ENCODE results near the gene ACP2.

Gene ACP2, protein sequence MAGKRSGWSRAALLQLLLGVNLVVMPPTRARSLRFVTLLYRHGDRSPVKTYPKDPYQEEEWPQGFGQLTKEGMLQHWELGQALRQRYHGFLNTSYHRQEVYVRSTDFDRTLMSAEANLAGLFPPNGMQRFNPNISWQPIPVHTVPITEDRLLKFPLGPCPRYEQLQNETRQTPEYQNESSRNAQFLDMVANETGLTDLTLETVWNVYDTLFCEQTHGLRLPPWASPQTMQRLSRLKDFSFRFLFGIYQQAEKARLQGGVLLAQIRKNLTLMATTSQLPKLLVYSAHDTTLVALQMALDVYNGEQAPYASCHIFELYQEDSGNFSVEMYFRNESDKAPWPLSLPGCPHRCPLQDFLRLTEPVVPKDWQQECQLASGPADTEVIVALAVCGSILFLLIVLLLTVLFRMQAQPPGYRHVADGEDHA

DNA sequence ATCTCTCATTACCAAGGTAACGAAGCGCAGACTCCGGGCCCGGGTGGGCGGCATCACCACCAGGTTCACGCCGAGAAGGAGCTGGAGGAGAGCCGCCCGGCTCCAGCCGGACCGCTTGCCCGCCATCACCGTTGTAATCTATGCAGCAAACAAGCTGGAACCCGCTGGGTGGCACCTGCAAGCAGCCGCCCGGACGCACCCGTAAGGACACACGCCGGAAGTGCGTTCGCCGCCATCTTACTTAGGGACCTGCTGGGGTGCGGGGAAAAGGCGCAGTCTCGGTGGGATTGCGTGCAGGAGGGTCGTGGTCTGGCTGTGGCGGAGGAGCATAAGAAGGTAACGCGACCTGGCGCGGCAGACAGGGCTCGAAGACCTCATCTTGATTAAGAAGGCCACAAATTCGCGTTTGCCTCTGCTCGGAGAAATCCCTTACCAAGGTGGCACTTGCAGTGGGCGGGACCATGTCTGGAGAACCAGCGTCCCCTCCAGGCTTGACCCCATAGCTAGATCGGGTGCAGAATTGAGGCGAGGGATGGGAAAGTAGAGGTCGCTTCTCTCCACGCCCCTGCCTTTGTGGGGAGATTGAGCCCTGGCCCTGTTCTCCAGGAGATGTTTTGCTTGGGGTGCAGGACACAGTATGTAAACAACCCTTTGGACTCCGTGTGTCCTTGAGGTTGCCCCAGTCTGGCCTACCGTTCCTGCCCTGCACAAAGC is at the start of gene ACP2:
Gene ACP2 (minus strand): TSS at position 151 of the 714 bp plus-strand sequence. CDS start 25 bp downstream, at position 126.
- DNase-seq (ENCODE audit: low read depth in 2 of 2), result peak; percentile 82

DNA sequence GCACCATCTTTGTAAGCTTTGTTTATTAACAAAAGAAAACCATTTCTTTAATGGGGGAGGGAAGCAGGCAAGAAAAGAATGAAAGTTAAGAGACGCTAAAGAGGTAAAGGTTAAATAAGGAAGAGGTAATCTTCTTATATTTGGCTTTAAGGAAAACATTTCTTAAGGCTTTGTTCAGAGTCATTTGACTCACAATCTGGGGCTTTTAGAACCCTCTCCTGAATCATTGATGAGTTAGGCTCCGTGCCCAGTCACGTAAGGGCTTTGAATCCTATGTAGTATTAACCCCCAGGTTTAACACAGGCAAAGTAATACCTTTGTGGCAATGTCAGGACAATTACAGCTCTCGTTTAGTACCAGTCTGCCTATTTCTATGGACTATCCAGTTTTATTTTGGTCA is 47.4 kb upstream of the ACP2 start:
- DNase-seq (ENCODE audit: low read depth in 2 of 2), result no peak

DNA sequence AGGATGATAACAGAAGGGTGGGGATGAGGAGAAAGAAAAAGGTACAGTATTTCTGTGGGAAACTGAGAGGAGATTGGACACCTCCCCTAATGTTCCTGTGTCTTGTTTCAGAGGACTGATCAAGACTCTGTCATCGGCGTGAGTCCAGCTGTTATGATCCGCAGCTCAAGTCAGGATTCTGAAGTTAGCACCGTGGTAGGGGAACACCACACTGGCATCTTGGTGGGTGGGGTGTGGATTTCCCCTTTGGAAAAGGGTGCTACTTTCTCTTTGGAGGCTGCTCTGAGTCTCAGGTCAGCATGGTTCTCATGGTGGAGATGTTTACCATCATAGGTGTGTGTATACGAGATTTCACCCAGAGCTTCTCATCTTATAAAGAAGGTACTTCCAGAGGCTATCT is 46.8 kb upstream of the ACP2 start:
- DNase-seq (ENCODE audit: low read depth in 2 of 2), result no peak

DNA sequence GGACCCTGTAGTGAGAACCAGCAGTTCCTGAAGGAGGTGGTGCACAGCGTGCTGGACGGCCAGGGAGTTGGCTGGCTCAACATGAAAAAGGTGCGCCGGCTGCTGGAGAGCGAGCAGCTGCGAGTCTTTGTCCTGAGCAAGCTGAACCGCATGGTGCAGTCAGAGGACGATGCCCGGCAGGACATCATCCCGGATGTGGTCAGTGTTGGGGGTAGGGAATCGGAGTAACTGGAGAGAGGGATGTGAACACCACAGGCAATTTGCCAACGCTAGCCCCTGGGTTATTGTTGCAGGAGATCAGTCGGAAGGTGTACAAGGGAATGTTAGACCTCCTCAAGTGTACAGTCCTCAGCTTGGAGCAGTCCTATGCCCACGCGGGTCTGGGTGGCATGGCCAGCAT is 41.2 kb upstream of the ACP2 start:
- no peak for DNase-seq (ENCODE audit: low read depth in 2 of 2)

DNA sequence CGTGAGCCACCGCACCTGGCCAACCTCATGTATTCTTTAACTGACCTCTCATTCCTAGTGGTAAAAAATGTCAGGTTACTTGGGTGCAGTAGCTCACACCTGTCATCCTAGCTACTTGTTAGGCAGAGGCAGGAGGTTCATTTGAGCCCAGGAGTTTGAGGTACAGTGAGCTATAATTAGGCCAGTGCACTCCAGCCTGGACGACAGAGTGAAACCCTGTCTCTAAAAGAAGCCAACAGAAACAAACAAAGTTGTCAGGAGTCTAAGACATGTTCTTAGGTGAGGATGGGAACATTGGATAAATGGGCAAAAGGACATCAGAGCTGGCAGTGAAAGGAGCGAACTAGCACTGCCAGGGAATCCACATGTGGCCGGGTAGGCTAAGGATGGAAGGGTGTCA is 39.5 kb upstream of the ACP2 start:
- no peak for DNase-seq (ENCODE audit: low read depth in 2 of 2)

DNA sequence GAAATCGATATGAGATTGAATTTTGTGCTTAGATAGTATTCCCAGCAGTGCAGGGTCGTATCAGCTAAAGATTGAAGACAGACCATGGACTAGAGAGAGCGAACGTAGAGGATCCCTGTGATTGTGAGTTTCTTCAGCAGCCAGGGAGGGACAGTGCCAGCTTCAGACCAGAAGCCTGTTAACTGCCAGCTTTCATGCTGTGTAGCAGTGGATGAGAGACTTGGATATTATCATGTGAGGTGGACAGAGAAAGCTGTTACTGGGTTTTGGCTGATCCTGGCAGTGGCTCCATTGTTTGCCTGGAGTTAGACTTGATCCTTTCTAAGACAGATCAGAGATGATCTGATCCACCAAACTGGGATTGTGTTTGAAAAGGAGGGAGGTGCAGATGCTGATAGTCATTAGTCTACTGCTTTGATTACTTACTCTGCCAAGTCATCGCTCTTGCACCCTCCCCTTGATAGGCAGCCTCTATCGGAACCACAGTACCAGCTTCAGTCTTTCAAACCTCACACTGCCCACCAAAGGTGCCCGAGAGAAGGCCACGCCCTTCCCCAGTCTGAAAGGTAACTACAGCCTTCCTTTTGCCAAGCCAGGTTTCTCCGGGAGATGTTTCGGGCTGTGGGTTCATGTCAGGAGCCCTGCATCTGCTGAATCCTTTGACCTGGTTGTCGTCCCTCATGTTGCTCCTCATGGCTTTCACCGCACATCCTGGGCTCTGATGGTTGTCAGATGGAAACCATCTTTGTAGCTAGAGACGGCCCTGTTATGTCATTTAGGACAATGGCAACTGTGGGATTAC is 37.6 kb upstream of the ACP2 start:
- no peak for DNase-seq (ENCODE audit: low read depth in 2 of 2)

DNA sequence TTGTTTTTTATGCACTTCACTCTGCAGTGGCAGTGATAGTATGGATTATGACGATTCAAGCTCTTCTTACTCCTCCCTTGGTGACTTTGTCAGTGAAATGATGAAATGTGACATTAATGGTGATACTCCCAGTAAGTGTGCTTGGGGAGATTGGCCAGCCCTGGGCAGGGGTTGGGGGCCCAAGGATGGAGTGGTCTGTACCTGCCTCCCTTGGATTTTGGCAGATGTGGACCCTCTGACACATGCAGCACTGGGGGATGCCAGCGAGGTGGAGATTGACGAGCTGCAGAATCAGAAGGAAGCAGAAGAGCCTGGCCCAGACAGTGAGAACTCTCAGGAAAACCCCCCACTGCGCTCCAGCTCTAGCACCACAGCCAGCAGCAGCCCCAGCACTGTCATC is 35.5 kb upstream of the ACP2 start:
- no peak for DNase-seq (ENCODE audit: low read depth in 2 of 2)

DNA sequence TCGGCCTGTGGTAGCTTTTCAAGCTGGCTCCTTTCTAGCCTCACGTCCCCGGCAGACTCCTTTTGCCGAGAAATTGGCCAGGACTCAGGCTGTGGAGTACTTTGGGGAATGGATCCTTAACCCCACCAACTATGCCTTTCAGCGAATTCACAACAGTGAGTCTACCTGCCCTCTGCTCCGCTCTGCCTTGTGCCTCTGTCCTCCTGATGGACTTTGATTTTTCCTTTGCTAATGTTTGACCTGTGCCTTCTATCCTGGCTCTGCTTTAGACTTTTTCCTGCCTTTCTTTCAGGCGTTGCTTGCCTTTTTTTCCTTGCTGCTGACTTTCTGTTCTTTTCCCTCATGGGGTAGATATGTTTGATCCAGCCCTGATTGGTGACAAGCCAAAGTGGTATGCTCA is 33.8 kb upstream of the ACP2 start:
- DNase-seq (ENCODE audit: low read depth in 2 of 2), result no peak

DNA sequence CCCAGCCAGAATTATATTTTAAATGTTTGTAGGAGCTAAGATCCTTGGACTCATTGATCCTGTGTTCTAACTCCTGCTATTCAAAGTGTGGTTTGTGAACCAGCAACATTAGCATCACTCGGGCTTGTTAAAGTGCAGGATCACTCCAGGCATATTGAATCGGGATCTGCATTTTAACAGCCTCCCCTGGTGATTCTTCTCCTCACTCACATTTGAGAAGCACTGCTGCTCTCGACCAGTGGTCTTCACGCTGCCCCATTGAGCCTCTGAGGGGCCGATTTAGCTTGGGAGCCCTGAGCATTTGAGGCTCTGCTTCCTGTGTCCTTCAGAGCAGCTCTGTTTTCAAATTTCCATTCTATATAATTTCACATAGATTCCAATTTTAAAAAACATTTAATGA is 32.2 kb upstream of the ACP2 start:
- DNase-seq (ENCODE audit: low read depth in 2 of 2), result no peak

DNA sequence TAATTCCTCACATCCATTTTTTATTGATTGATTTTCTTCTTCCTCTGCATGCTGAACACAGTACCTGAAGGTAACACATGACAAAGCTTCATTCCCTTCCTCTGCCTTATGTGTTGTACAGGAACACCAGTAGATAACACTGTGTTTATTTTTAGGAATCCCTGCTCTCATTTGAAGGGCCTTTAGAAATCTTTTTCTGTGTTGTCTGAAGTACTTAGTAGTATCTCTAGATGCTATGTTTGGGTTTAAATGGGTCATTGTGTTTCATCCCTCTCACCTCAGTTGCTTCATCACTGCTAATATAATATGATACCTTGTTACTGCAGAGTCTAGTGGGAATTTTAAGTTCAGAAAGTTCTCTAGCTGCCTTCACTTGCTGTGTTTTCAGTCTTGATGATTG is 31.5 kb upstream of the ACP2 start:
- no peak for DNase-seq (ENCODE audit: low read depth in 2 of 2)

DNA sequence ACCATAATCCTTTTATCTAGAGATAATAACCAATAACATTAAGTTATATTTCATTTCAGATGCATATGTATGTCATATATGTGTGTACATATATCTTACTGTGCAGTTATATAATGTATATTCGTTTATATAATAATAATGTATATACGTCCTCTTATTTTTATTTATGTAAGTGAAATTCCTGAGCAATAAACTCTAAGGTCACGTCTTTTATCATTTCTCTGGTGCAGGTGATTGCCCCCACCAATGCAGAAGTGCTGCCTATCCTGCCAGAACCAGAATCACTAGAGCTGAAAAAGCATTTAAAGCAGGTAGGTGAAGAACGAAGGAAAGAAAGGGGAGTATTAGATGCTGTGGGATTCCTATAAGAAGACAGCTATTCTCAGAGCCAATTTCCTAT is 30.2 kb upstream of the ACP2 start:
- no peak for DNase-seq (ENCODE audit: low read depth in 2 of 2)

DNA sequence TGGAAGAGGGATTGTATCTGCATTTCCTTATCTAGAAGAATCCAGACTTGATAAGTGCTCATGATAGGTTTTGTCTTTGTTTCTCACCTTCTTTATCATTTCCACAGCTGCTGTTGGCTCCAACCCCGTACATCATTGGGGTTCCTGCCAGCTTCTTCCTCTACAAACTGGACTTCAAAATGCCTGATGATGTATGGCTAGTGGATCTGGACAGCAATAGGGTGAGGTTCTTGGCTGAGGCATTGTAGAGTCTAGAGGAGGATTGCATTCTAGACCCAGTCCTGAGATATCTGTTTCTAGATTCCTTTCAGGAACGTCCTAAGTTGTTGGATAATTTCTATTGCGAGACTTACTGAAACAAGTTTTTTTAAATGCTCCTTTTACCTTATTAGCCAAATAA is 29.4 kb upstream of the ACP2 start:
- no peak for DNase-seq (ENCODE audit: low read depth in 2 of 2)

DNA sequence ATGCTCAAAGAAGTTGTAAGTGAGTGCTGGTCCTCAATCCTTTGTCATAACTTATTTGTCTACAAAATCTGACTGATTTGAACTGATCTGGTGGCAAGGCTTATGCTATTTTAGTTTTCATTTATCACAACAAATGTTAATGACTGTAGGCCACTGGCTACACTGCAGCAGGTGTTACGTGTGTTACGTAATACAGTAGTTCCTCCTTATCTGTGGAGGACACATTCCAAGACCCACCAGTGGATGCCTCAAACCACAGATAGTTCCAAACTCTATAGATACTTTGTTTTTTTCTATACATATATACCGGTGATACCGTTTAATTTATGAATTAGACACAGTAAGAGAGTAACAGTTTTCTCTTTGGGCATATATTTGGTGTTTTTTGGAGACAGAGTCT is 28.3 kb upstream of the ACP2 start:
- no peak for DNase-seq (ENCODE audit: low read depth in 2 of 2)

DNA sequence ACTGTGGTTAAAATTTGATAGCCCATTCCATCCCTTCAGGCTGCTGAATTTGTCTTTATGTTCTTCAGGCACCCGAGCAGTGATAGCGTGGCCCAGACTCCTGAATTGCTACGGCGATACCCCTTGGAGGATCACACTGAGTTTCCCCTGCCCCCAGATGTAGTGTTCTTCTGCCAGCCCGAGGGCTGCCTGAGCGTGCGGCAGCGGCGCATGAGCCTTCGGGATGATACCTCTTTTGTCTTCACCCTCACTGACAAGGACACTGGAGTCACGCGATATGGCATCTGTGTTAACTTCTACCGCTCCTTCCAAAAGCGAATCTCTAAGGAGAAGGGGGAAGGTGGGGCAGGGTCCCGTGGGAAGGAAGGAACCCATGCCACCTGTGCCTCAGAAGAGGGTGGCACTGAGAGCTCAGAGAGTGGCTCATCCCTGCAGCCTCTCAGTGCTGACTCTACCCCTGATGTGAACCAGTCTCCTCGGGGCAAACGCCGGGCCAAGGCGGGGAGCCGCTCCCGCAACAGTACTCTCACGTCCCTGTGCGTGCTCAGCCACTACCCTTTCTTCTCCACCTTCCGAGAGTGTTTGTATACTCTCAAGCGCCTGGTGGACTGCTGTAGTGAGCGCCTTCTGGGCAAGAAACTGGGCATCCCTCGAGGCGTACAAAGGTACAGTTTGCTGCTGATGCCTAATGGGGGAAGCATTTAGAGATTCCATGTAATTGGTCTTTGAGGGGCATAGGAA is 26.1 kb upstream of the ACP2 start:
- DNase-seq (ENCODE audit: low read depth in 2 of 2), result no peak

DNA sequence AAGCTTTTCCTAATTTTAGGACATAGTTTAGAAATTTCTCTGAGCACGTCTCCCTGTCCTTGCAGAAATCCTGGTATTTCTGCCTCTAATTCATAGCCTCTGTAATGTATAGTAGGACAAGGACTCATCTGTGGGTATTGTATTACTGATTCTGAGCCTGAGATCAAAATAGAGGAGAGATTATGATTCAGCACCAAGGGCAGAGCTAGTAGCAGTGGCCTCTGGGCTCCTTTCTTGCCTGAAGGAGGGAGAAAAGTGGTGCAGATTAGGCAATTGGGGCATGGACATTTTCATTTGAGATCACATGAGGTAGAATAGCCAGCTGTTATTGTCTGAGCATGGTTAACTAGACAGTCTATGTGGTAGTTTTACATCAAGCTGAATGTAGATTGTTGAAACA is 24.1 kb upstream of the ACP2 start:
- DNase-seq (ENCODE audit: low read depth in 2 of 2), result no peak

DNA sequence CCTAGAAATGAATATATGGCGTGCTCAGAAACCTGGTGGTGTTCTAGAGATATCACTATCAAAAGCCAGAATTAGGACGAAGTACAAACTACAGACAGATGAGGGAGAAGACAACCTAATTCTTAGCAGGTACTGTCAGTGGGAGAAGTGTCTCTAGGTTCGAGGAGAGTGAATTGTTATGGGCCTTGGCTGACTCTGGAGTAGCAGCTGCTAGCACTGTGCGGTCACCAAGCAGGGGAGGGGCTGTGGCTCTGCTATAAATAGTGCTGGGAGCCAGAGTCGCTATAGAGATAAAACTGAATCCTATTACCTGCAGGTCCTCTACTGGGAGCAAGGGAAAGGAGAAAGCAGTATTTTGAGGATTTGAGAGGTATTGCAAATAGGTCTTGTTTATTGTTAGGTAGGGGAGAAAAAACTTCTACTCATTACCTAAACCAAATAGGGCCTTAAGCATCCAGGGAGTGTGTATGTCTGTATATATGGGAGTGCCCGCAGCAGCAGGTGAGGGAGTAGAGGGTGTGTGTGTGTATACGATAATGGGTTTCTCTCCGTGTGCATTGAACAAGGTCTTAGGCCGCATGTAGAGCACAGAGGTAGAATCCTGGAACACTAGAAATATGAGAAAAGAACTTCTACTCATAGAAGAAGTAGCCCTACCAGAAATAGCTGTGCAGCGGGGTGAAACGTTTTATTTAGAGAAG is 23.5 kb upstream of the ACP2 start:
- no peak for DNase-seq (ENCODE audit: low read depth in 2 of 2)

DNA sequence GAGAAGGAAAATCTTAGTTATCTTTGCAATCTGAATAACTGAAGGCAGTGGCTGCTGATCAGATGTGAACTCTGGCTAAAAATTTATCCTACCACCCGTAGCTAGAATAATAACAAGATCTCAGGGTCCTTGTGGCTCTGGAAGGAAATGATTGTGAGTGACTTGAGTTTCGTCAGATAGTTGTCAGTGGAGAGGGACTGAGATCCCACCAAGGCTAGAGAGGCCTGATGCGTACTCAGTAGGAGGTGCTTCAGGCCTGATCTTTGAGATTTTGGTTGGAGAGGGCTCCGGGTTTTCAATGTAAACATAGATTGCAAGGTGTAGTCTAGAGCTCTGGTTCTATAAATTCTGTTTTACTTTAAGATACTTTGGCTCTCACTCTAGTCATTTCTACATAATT is 22.7 kb upstream of the ACP2 start:
- DNase-seq (ENCODE audit: low read depth in 2 of 2), result no peak

DNA sequence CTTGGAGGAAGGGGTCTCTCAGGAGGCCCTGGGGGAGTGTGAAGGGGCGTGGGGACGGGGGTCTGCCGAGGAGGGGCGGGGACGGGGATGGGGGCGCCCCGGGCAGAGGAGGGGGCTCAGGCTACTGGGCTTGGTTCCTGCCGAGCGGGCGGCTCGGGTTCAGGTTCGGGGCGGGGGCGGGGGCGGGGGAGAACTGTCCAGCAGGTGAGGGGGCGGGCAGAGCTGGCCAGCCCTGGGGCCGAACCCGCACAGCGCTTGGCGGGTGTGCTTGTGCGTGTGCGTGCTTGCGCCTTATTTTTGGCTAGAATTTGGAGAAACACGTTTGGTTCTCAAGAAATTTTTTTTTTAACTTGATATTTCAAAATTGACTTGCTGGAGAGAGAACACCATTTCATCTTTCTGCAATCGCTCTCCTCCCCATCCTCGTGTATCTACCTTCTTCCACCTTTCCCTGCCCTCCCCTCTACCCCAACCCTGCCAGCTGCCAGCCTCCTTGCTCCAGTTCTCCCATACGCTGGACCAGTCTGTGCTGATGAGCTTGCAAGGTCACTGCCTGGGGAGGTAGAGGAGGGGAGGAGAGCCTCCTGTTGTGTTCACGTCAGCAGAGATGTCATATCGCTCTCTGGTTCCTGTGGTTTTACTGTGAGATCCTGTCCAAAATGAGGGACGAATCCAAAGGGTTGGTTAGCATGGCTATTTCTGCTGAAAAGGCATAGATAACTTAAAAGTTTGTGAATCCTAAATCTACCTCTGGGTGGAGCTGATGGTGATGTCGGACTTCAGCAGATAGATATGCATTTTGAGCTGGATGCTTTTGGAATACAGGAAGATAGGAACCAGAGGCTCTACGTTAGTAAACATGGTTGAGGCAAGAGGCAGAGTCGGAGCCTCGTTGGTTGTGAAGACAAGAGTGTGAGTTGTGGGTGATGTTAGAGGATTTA is 22.0 kb upstream of the ACP2 start:
- DNase-seq (ENCODE audit: low read depth in 2 of 2), result no peak

DNA sequence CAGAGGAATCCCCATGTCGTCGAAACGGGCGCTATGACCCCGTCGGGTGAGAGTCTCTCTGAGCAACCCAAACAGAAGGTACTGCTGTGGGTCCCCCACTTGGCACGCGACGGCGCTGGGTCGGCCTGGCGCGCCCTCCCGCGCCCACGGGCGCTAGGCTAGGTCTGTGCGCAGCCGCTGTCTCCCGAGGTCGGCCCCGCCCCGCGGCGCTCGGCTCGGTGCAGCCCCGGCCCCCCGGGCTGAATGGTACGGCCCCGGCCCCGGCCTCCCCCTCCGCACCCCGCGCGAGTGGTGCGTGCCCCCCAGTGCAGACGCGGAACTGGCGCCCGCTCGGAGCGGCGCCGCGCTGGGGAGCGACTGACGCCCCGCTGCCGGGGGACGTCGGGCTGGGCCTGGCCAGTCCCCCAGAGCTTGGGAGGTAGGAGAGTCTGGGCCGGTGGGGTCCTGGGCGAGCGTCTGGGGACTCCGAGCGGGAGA is 21.3 kb upstream of the ACP2 start, which contains the start of gene MADD:
Gene MADD (plus strand): TSS at position 305 of the 477 bp plus-strand sequence.
- peak; percentile 83 to 86 for DNase-seq (ENCODE audit: low read depth in 2 of 2)

Data from stimulated activated CD4-positive, alpha-beta T cell treated with anti-CD3 and anti-CD28 coated beads, Interleukin-15, amount 100 ng/mL, for 48 hours (primary cell).